ENCODE results near the gene IL13. TPM values are rescaled to one million over a fixed set of nuclear protein-coding genes. Genes with fewer than 3 reads are reported as not detected.
A peak's percentile ranks its signal among the peaks of the same experiment; 100 is the strongest.

IL13 gene
- total RNA-seq, 1 donor from 2014 or later = not detected

DNA sequence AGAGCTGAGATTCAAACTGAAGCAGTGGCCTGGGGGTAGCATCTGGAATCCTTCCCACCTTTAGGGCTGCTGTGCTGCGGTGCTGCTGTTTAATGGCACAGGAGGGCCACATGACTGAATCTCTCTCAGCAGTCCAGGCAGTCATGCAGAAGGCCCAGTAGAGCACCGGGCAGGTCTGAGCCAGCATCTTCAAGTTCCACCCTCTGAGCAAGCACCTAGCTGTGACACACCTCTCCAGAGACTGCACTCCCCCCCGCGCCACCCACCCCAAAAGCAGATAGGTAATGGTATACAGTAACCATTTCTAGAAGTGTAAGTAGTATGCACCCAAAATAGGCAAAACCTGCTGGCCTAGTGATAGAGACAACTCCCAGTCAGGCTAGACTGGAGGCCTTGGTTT lies 24.0 kb downstream of the IL13 start:
- DNase-seq = no peak
- Mint-ChIP-seq H3K27ac (ENCODE audit: unreplicated experiment) (no peak overlapping the region), H3K27me3 (ENCODE audit: unreplicated experiment) (peaks cover 3% of the 10 kb centered on the region)

DNA sequence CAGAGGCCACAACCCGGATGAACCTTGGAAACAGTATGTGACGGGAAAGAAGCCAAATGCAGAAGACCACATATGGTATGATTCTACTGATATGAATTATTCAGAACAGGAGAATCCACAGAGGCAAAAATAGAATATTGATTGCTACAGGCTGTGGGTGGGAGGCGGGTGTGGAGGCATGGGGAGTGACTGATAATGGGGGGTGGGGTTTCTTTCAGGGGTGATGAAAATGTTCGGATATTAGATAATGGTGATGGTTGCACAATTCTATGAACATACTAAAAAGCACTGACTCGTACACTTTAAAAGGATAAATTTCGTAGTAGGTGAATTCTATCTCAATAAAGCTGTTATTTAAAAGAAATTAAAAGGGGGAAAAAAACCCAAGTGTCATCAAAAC lies 26.5 kb downstream of the IL13 start:
- Mint-ChIP-seq H3K36me3 (ENCODE audit: unreplicated experiment) (peaks cover 12% of the 10 kb centered on the region), H3K4me1 (ENCODE audit: low read depth, unreplicated experiment) (peaks cover 17% of the 10 kb centered on the region), H3K9me3 (ENCODE audit: unreplicated experiment) (peaks cover 8% of the 10 kb centered on the region), H3K27me3 (ENCODE audit: unreplicated experiment) (peaks cover 3% of the 10 kb centered on the region), H3K27ac (ENCODE audit: unreplicated experiment) (peak overlapping the region; percentile 44), H3K4me3 (ENCODE audit: unreplicated experiment) (peak overlapping the region; percentile 31)
- TF ChIP-seq, protein P1, sequence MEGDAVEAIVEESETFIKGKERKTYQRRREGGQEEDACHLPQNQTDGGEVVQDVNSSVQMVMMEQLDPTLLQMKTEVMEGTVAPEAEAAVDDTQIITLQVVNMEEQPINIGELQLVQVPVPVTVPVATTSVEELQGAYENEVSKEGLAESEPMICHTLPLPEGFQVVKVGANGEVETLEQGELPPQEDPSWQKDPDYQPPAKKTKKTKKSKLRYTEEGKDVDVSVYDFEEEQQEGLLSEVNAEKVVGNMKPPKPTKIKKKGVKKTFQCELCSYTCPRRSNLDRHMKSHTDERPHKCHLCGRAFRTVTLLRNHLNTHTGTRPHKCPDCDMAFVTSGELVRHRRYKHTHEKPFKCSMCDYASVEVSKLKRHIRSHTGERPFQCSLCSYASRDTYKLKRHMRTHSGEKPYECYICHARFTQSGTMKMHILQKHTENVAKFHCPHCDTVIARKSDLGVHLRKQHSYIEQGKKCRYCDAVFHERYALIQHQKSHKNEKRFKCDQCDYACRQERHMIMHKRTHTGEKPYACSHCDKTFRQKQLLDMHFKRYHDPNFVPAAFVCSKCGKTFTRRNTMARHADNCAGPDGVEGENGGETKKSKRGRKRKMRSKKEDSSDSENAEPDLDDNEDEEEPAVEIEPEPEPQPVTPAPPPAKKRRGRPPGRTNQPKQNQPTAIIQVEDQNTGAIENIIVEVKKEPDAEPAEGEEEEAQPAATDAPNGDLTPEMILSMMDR (IDR thresholded peaks at IDR 0.05; ENCODE audit: partially characterized antibody, unreplicated experiment) = no peak
- DNase-seq = no peak

More for the DNA sequence above, 24.0 kb downstream of the IL13 start:
- peaks cover 12% of the 10 kb centered on the region for H3K36me3 Mint-ChIP-seq (ENCODE audit: unreplicated experiment)
- H3K4me3 Mint-ChIP-seq (ENCODE audit: unreplicated experiment) = no peak overlapping the region
- peaks cover 35% of the 10 kb centered on the region for H3K4me1 Mint-ChIP-seq (ENCODE audit: low read depth, unreplicated experiment)
- TF ChIP-seq, protein P1 (IDR thresholded peaks at IDR 0.05; ENCODE audit: partially characterized antibody, unreplicated experiment) = no peak
- peaks cover 10% of the 10 kb centered on the region for H3K9me3 Mint-ChIP-seq (ENCODE audit: unreplicated experiment)

DNA sequence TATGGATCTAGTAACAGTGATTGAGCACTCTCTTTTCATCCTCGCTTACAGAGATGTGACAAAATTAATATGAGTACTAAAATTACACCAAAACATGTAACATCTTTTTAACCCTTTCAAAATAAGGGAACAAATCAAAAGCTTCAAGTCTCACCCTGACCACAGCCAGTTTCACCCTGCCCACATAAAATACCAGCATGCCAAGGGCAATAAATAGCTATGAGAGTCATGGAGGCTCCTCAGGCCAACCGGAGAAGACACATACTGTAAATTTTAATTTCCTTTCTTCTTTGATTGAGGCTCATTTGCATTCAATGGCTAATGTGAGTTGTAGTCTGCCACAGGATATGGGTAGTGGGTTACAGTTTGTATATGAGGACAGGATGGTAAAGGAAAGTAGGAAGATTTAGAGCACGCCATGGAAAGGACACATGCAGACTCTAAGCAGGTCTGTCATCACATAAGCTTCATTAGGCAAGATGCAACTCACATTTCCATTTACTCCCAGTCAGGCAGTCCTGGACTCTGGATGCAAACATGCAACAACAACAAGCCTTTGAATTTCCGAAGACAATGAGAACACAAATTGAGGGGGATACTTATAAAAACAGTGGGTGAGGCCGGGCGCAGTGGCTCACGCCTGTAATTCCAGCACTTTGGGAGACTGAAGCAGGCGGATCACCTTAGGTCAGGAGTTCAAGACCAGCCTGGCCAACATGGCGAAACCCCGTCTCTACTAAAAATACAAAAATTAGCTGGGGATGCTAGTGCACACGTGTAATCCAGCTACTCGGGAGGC lies 27.1 kb downstream of the IL13 start:
- Mint-ChIP-seq H3K27ac (ENCODE audit: unreplicated experiment) (peak overlapping the region; percentile 35), H3K27me3 (ENCODE audit: unreplicated experiment) (peaks cover 3% of the 10 kb centered on the region), H3K4me3 (ENCODE audit: unreplicated experiment) (no peak overlapping the region), H3K9me3 (ENCODE audit: unreplicated experiment) (peaks cover 6% of the 10 kb centered on the region), H3K36me3 (ENCODE audit: unreplicated experiment) (peaks cover 8% of the 10 kb centered on the region), H3K4me1 (ENCODE audit: low read depth, unreplicated experiment) (peaks cover 14% of the 10 kb centered on the region)
- no peak for DNase-seq
- TF ChIP-seq, protein P1 (IDR thresholded peaks at IDR 0.05; ENCODE audit: partially characterized antibody, unreplicated experiment) = no peak

DNA sequence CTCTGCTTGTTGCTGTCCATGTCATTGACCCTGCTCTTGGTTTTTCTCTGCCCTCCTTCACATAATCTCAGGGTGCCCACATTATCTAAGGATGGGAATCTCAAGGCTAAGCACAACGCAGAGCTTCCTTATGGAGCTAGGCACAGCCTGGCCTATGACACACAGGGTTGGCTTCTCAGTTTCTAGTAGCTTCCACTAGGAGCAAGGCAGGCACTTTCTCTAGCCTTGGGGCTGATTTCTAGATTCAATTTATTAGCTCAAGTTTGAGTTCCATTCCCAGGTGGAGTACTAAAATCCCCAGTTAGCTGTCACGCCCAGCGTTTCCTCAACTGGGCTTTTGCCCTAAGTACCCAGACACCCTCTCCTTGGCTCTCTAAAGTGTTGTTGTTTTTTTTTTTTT lies 28.2 kb downstream of the IL13 start:
- TF ChIP-seq, protein P1 (IDR thresholded peaks at IDR 0.05; ENCODE audit: partially characterized antibody, unreplicated experiment) = no peak
- Mint-ChIP-seq H3K36me3 (ENCODE audit: unreplicated experiment) (peaks cover under 1% of the 10 kb centered on the region), H3K9me3 (ENCODE audit: unreplicated experiment) (peaks cover 1% of the 10 kb centered on the region), H3K27me3 (ENCODE audit: unreplicated experiment) (peaks cover 3% of the 10 kb centered on the region), H3K27ac (ENCODE audit: unreplicated experiment) (no peak overlapping the region), H3K4me1 (ENCODE audit: low read depth, unreplicated experiment) (peaks cover 14% of the 10 kb centered on the region), H3K4me3 (ENCODE audit: unreplicated experiment) (no peak overlapping the region)
- DNase-seq = no peak

DNA sequence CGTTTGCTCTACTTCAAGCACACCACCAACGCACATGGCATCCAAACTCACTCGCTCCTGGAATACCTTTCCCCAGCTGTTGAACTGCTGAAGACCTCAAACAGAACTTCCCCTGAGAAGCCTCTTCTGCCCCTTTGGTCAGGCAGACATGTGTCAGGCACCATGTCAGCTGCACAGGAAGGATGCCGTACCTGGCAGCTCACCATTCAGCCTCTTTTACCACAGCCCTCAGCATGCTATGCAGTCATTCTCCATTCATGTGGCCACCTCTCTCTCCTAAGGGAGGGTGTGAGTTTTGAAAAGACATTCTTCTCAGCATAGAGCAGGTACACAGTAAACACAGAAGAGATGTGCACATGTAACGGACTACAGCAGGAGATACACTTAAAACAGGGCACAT lies 30.0 kb downstream of the IL13 start:
- H3K27ac Mint-ChIP-seq (ENCODE audit: unreplicated experiment) = no peak overlapping the region
- H3K9me3 Mint-ChIP-seq (ENCODE audit: unreplicated experiment) = peaks cover 1% of the 10 kb centered on the region
- no peaks in the 10 kb centered on the region for H3K36me3 Mint-ChIP-seq (ENCODE audit: unreplicated experiment)
- H3K4me3 Mint-ChIP-seq (ENCODE audit: unreplicated experiment) = no peak overlapping the region
- DNase-seq = no peak
- TF ChIP-seq, protein P1 (IDR thresholded peaks at IDR 0.05; ENCODE audit: partially characterized antibody, unreplicated experiment) = no peak
- no peaks in the 10 kb centered on the region for H3K27me3 Mint-ChIP-seq (ENCODE audit: unreplicated experiment)
- H3K4me1 Mint-ChIP-seq (ENCODE audit: low read depth, unreplicated experiment) = peaks cover 14% of the 10 kb centered on the region

All from glutamatergic neuron (in vitro differentiated cells).